HUES48 (cell line): ENCODE measurements around the gene TMIE.

Experiments used
- H3K27ac ChIP-seq: one replicate; pipeline ENCODE4 v1.7.0; 2013; ENCODE audit warnings: low read depth, low read length, inconsistent platforms
- H3K27me3 ChIP-seq: 2 replicates; pipeline ENCODE4 v1.6.1; 2013; ENCODE audit warnings: mild to moderate bottlenecking, low read length; ENCODE audit not compliant: control insufficient read depth, insufficient read depth
- H3K36me3 ChIP-seq: 2 replicates; pipeline ENCODE4 v1.6.1; 2013; ENCODE audit warnings: low read length; ENCODE audit not compliant: control insufficient read depth, insufficient read depth
- H3K4me1 ChIP-seq: 2 replicates; pipeline ENCODE4 v1.6.1; 2013; ENCODE audit warnings: mild to moderate bottlenecking, low read length; ENCODE audit not compliant: control insufficient read depth, insufficient read depth
- H3K4me3 ChIP-seq: 2 replicates; pipeline ENCODE4 v1.5.1; 2013; ENCODE audit warnings: mild to moderate bottlenecking, low read depth, low read length
- H3K9ac ChIP-seq: 2 replicates; pipeline ENCODE4 v1.6.1; 2013; ENCODE audit warnings: mild to moderate bottlenecking, low read depth, low read length, moderate library complexity
- H3K9me3 ChIP-seq: 2 replicates; pipeline ENCODE4 v1.6.1; 2013; ENCODE audit warnings: low read length; ENCODE audit not compliant: control insufficient read depth, insufficient read depth

Gene TMIE

DNA sequence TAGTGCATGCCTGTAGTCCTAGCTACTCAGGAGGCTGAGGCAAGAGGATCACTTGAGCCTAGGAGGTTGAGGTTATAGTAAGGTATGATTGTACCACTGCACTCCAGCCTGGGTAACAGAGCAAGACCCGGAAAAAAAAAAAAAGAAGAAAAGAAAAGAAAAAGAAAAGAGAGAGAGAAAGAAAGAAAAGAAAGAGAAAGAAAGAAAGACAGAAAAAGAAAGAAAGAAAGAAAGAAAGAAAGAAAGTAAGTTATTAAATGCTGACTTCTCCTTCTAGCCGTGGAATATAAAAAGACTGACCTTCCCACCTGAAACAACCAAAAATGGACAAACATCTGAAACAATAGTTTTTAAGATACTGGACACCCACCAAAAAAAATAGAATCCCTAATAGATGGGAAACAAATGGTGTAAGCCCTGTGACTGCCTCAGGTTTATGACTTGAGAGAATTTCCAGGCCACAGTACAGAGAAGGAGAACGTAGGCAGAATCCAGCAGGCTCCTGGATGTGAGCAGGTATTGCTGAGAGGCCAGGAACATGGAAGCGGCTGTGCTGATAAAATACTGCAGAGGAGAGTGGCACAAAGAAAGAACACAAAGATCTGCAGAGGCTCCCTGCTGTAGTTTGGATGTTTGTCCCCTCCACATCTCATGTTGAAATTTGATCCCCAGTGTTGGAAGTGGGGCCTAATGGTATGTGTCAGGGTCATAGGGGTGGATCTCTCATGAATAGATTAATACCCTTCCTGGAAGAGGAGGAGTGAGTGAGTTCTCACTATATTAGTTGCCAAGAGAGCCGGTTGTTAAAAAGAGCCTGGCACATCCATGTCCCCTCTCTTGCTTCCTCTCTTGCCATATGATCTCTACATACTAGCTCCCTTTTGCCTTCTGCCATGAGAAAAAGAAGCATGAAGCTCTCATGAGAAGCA, 58.3 kb downstream of the TMIE start:
- no peak overlapping the region for H3K4me3 ChIP-seq
- H3K4me1 ChIP-seq, result no peaks in the 10 kb centered on the region
- no peaks in the 10 kb centered on the region for H3K27me3 ChIP-seq
- H3K27ac ChIP-seq, result no peak overlapping the region
- H3K9me3 ChIP-seq, result no peaks in the 10 kb centered on the region
- H3K36me3 ChIP-seq, result no peaks in the 10 kb centered on the region
- H3K9ac ChIP-seq, result no peak overlapping the region
